Bronchial epithelial cell (primary cell): ENCODE results near the gene CRTC2. TPM values are rescaled to one million over a fixed set of nuclear protein-coding genes. Genes with fewer than 3 reads are reported as not detected.

Source experiments
- DNase-seq: peaks from one replicate; pipeline ENCODE4 v3.0.0-alpha.2; 2010; ENCODE audit warnings: low read depth
- FAIRE-seq: peaks from 2 replicates; lab custom pipeline; 2011; peaks lifted over from hg19 to GRCh38; lab: Jason Lieb, UNC
- H3K27me3 ChIP-seq: 2 replicates; pipeline ENCODE4 v1.5.1; 2011; ENCODE audit warnings: low read length; ENCODE audit not compliant: control insufficient read depth, insufficient read depth
- H3K36me3 ChIP-seq: 2 replicates; pipeline ENCODE4 v1.5.1; 2011; ENCODE audit warnings: low read length; ENCODE audit not compliant: control insufficient read depth, insufficient read depth
- H3K4me3 ChIP-seq: 2 replicates; pipeline ENCODE4 v1.5.1; 2011; ENCODE audit warnings: mild to moderate bottlenecking, low read depth, low read length, control low read depth
- CTCF ChIP-seq: IDR thresholded peaks from 2 replicates; pipeline ENCODE4 v1.5.1; 2011; ENCODE audit warnings: mild to moderate bottlenecking, moderate library complexity, low read length, control low read depth, inconsistent platforms; ENCODE audit not compliant: insufficient read depth, severe bottlenecking
- total RNA-seq: library from RNA; depleted of rRNA; stranded (reverse); fragments of >200 nt; gene quantifications from 2 replicates; pipeline ENCODE4 v1.2.1, GENCODE V29; 2014

Gene CRTC2
- total RNA-seq, 1 donor from 2014 or later = 2.6 TPM

- no peak for TF ChIP-seq CTCF
- H3K27me3 ChIP-seq = no peaks in the 10 kb centered on the region
- peak; percentile 69 for DNase-seq
- no peak overlapping the region for H3K4me3 ChIP-seq
- H3K36me3 ChIP-seq = peaks cover 25% of the 10 kb centered on the region
- no peak for FAIRE-seq
Observed at GRCh38 chr1:153951801-153952200, 6.6 kb downstream of the CRTC2 start.

GRCh38 chr1:153951183-153951582 lies 7.2 kb downstream of the CRTC2 start:
- Histone ChIP-seq H3K36me3 (peaks cover 25% of the 10 kb centered on the region), H3K4me3 (no peak overlapping the region), H3K27me3 (no peaks in the 10 kb centered on the region)
- no peak for TF ChIP-seq CTCF
- DNase-seq (no peak), FAIRE-seq (no peak)

- no peaks in the 10 kb centered on the region for H3K27me3 ChIP-seq
- peak; percentile 44 for DNase-seq
- FAIRE-seq = no peak
- peak within 1 kb of the TSS; percentile 75 for H3K4me3 ChIP-seq
- TF ChIP-seq CTCF = peak; percentile 93
- H3K36me3 ChIP-seq = peaks cover 26% of the 10 kb centered on the region
Observed at GRCh38 chr1:153946622-153947241, 11.7 kb downstream of the CRTC2 start, which contains the start of gene DENND4B. DENND4B (minus strand) TSS chr1:153946718; CDS start chr1:153944374, 2,344 bp downstream.

- Histone ChIP-seq H3K27me3 (no peaks in the 10 kb centered on the region), H3K36me3 (peaks cover 21% of the 10 kb centered on the region), H3K4me3 (peak overlapping the region; percentile 75)
- peak; percentile 41 for DNase-seq
- FAIRE-seq = no peak
- TF ChIP-seq CTCF = no peak
Observed at GRCh38 chr1:153945795-153946621, 12.4 kb downstream of the CRTC2 start.

- FAIRE-seq = peak; percentile 7
- Histone ChIP-seq H3K27me3 (no peaks in the 10 kb centered on the region), H3K36me3 (peaks cover 26% of the 10 kb centered on the region), H3K4me3 (peak overlapping the region; percentile 75)
- DNase-seq = peak; percentile 24
- TF ChIP-seq CTCF = no peak
Observed at GRCh38 chr1:153945131-153945794, 13.1 kb downstream of the CRTC2 start.
